HCT116 (cell line): ENCODE data around the gene TAF4. TPM values are rescaled to one million over a fixed set of nuclear protein-coding genes. Genes with fewer than 3 reads are reported as not detected.

Source experiments
- ATAC-seq: fragments of 200-7000 bp; cut with Tn5 transposase; 2 replicates; pipeline ENCODE4 v1.9.1; 2020; ENCODE audit warnings: mild to moderate bottlenecking, moderate library complexity
- BruUV-seq: library from RNA; stranded (reverse); fragments of 400-500 nt; replicated peaks from 2 replicates; lab custom pipeline; 2021; lab: Mats Ljungman, UMichigan
- CTCF ChIA-PET: fragments of 300-600 bp; sonication (Branson Sonifier 250); formaldehyde crosslinking; loops from one replicate; lab custom pipeline; 2021; ENCODE audit warnings: antibody characterized with exemption; lab: Charles Lee
- POLR2A ChIA-PET: fragments of 300-600, 350-600 bp; sonication (Branson Sonifier 250); formaldehyde crosslinking; loops from one replicate; lab custom pipeline; 2021; ENCODE audit warnings: antibody characterized with exemption; lab: Charles Lee
- RAD21 ChIA-PET, 2 experiments: fragments of 300-600 bp; sonication (Branson Sonifier 250); formaldehyde crosslinking; loops; one replicate each; lab custom pipeline; 2023; ENCODE audit warnings: low total read pairs in 2 of 2; ENCODE audit not compliant: uncharacterized antibody in 2 of 2, unreplicated experiment in 2 of 2, low non-redundant PET in 1 of 2; lab: Charles Lee
- DNase-seq: peaks from one replicate; pipeline ENCODE4 v3.0.0-alpha.2; 2010; ENCODE audit warnings: low read depth, low spot score
- H2AFZ ChIP-seq: fragments of 200-600 bp; shearing (Covaris generic), sonication (generic); 2 replicates; pipeline ENCODE4 v1.6.1; 2017; ENCODE audit warnings: low read depth, mixed run types, mixed read lengths, antibody characterized with exemption, low read length; ENCODE audit not compliant: poor library complexity, severe bottlenecking
- H3K27ac ChIP-seq: 2 replicates; pipeline ENCODE4 v1.5.1; 2012; ENCODE audit warnings: low read depth, low read length
- H3K27me3 ChIP-seq: fragments of 200-600 bp; sonication (generic); 2 replicates; pipeline ENCODE4 v1.6.1; 2016; ENCODE audit warnings: mixed run types, low read length, mixed read lengths; ENCODE audit not compliant: insufficient read depth
- H3K36me3 ChIP-seq, 2 experiments: fragments of 200-500 bp in 1 of 2; fragments of 200-600 bp in 1 of 2; sonication (Bioruptor generic) in 1 of 2; sonication (generic) in 1 of 2; 2 replicates each; pipeline versions ENCODE4 v1.5.1 to v1.6.1; 2014 to 2016; ENCODE audit warnings: low read length in 2 of 2, inconsistent platforms in 1 of 2, mixed read lengths in 1 of 2, mixed run types in 1 of 2; ENCODE audit not compliant: insufficient read depth in 2 of 2, control insufficient read depth in 1 of 2
- H3K4me1 ChIP-seq, 2 experiments: fragments of 200-600 bp in 1 of 2; sonication (generic) in 1 of 2; 2 replicates each; pipeline versions ENCODE4 v1.5.1 to v1.6.1; 2012 to 2017; ENCODE audit warnings: low read length in 2 of 2, inconsistent platforms in 1 of 2, mild to moderate bottlenecking in 1 of 2, mixed read lengths in 1 of 2, mixed run types in 1 of 2, moderate library complexity in 1 of 2; ENCODE audit not compliant: insufficient read depth in 2 of 2, control insufficient read depth in 1 of 2
- H3K4me2 ChIP-seq: fragments of 200-600 bp; sonication (generic); 2 replicates; pipeline ENCODE4 v1.6.1; 2017; ENCODE audit warnings: mixed run types, low read length, mixed read lengths
- H3K4me3 ChIP-seq, 2 experiments: fragments of 200-600 bp in 1 of 2; sonication (generic) in 1 of 2; replicated peaks in 1 of 2; 2 replicates each; pipeline ENCODE4 v1.5.1; 2011 to 2016; ENCODE audit warnings: low read length in 2 of 2, control low read depth in 1 of 2, low read depth in 1 of 2, mild to moderate bottlenecking in 1 of 2, mixed read lengths in 1 of 2, mixed run types in 1 of 2
- H3K79me2 ChIP-seq: fragments of 200-600 bp; sonication (generic); 2 replicates; pipeline ENCODE4 v1.6.1; 2017; ENCODE audit warnings: mild to moderate bottlenecking, mixed run types, low read length, moderate library complexity, mixed read lengths; ENCODE audit not compliant: insufficient read depth
- H3K9ac ChIP-seq: fragments of 200-600 bp; sonication (generic); 2 replicates; pipeline ENCODE4 v1.6.1; 2016; ENCODE audit warnings: low read length, mixed read lengths
- H3K9me2 ChIP-seq: fragments of 200-600 bp; sonication (generic), shearing (Covaris generic); 2 replicates; pipeline ENCODE4 v1.6.1; 2017; ENCODE audit warnings: mixed run types, mild to moderate bottlenecking, moderate library complexity; ENCODE audit not compliant: insufficient read depth
- H3K9me3 ChIP-seq, 2 experiments: fragments of 200-500 bp in 1 of 2; fragments of 200-600 bp in 1 of 2; sonication (Bioruptor generic) in 1 of 2; sonication (generic) in 1 of 2; 2 replicates each; pipeline ENCODE4 v1.6.1; 2014 to 2017; ENCODE audit warnings: low read length in 2 of 2, mixed read lengths in 2 of 2, inconsistent platforms in 1 of 2, low read depth in 1 of 2, mild to moderate bottlenecking in 1 of 2, mixed run types in 1 of 2, moderate library complexity in 1 of 2; ENCODE audit not compliant: control insufficient read depth in 1 of 2, insufficient read depth in 1 of 2
- H4K20me1 ChIP-seq: fragments of 200-600 bp; sonication (generic), shearing (Covaris generic); 2 replicates; pipeline ENCODE4 v1.6.1; 2017; ENCODE audit warnings: mixed run types, mild to moderate bottlenecking, moderate library complexity; ENCODE audit not compliant: insufficient read depth
- CBX3 ChIP-seq: IDR thresholded peaks from 2 replicates; pipeline ENCODE4 v1.6.1; 2012; ENCODE audit warnings: low read depth
- RAD21 ChIP-seq: IDR thresholded peaks from 2 replicates; pipeline ENCODE4 v1.6.1; 2012; ENCODE audit warnings: low read depth, mild to moderate bottlenecking
- ZBTB33 ChIP-seq: IDR thresholded peaks from 2 replicates; pipeline ENCODE4 v1.6.1; 2011; ENCODE audit warnings: mild to moderate bottlenecking, low read length, moderate library complexity; ENCODE audit not compliant: insufficient replicate concordance; ENCODE audit errors: extremely low read depth
- intact Hi-C: fragments of 100-400 bp; cut with micrococcal nuclease; formaldehyde crosslinking; loops from 2 replicates; pipeline ENCODE4 v1.10.0; 2022
- total RNA-seq: library from RNA; stranded (reverse); gene quantifications from one replicate; pipeline ENCODE4 v1.2.1, GENCODE V29; 2021; ENCODE audit not compliant: unreplicated experiment
- TF ChIP-seq, protein P1 (sequence below): IDR thresholded peaks from 2 replicates; pipeline ENCODE4 v1.6.1; 2012; ENCODE audit warnings: low read depth

Gene TAF4
- total RNA-seq, 1 experiment from 2014 or later: 26.8 TPM

GRCh38 chr20:62025394-62025793 lies 40.3 kb downstream of the TAF4 start:
- DNase-seq (no peak), ATAC-seq (no peak)
- Histone ChIP-seq H3K9ac (no peak overlapping the region), H3K27ac (no peak overlapping the region), H3K4me3 (no peak overlapping the region), H3K4me2 (no peak overlapping the region), H2AFZ (no peak overlapping the region), H3K9me2 (no peaks in the 10 kb centered on the region), H3K27me3 (no peaks in the 10 kb centered on the region), H3K4me1 (no peaks in the 10 kb centered on the region), H3K36me3 (no peaks in the 10 kb centered on the region), H4K20me1 (0 out of 2 replicates have a peak, but pooled peaks cover 4% of the 10 kb centered on the region), H3K9me3 (no peaks in the 10 kb centered on the region), H3K79me2 (peaks cover 97% of the 10 kb centered on the region)
- no peak for TF ChIP-seq RAD21
- TF ChIP-seq, protein P1, sequence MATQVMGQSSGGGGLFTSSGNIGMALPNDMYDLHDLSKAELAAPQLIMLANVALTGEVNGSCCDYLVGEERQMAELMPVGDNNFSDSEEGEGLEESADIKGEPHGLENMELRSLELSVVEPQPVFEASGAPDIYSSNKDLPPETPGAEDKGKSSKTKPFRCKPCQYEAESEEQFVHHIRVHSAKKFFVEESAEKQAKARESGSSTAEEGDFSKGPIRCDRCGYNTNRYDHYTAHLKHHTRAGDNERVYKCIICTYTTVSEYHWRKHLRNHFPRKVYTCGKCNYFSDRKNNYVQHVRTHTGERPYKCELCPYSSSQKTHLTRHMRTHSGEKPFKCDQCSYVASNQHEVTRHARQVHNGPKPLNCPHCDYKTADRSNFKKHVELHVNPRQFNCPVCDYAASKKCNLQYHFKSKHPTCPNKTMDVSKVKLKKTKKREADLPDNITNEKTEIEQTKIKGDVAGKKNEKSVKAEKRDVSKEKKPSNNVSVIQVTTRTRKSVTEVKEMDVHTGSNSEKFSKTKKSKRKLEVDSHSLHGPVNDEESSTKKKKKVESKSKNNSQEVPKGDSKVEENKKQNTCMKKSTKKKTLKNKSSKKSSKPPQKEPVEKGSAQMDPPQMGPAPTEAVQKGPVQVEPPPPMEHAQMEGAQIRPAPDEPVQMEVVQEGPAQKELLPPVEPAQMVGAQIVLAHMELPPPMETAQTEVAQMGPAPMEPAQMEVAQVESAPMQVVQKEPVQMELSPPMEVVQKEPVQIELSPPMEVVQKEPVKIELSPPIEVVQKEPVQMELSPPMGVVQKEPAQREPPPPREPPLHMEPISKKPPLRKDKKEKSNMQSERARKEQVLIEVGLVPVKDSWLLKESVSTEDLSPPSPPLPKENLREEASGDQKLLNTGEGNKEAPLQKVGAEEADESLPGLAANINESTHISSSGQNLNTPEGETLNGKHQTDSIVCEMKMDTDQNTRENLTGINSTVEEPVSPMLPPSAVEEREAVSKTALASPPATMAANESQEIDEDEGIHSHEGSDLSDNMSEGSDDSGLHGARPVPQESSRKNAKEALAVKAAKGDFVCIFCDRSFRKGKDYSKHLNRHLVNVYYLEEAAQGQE: no peak
- TF ChIP-seq CBX3: no peak
- no peak for TF ChIP-seq ZBTB33
- BruUV-seq: no TSS peak
- ChIA-PET RAD21 (no interaction called here), POLR2A (no interaction called here), CTCF (interaction anchor here (1.0 kb wide), 1 partner anchor 14 kb away, joined by 3 read pairs; no protein-coding TSS in a partner anchor)
- intact Hi-C loops: no loop called here
